ENCODE data around the gene FAM241B. TPM values are rescaled to one million over a fixed set of nuclear protein-coding genes. Genes with fewer than 3 reads are reported as not detected.

Gene FAM241B
- total RNA-seq, 1 donor from 2014 or later = 0.98 TPM

DNA sequence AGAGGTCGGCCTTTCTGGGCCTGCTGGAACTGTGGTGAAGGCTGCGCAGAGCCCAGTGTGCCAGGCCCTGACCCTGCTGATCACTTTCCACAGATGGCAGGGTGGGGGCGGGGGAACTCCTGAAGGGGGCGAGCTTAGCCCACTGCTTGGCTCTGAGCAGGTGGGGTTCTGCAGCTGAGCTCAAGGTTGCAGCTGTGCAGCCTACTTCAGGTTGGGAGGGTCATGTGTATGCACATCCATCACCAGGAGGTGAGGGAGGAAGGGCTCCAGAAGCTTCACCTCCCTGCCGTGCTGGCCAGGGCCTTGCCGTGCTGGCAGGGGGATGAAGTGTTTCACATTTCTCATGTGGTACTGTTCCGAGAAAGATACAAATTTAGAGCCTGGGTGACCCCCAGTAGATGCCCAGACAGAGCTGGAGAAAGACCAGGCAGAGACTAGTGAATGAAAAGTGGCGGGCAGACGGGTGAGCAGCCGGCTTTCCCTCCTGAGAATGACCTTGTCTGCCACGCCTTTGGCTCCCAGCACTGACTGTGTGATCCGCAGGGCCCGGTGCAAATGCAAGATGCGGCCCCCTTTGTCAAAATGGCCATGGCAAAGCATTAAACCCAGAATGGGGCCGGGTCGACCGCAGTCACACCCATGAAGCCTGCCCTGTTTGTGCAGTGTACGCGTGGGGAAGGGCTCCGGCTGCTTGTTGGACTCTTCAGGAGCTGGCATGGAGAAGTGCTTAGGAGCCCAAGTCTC is 25.2 kb downstream of the FAM241B start:
- no peaks in the 10 kb centered on the region for H3K36me3 ChIP-seq
- no peaks in the 10 kb centered on the region for H3K9me3 ChIP-seq
- no peak overlapping the region for H3K27ac ChIP-seq
- no peak for DNase-seq (ENCODE audit: extremely low spot score in 2 of 2)
- intact Hi-C loops (cut with DNase I) = no loop called here
- no peak overlapping the region for H3K4me3 ChIP-seq
- TF ChIP-seq, protein P1, sequence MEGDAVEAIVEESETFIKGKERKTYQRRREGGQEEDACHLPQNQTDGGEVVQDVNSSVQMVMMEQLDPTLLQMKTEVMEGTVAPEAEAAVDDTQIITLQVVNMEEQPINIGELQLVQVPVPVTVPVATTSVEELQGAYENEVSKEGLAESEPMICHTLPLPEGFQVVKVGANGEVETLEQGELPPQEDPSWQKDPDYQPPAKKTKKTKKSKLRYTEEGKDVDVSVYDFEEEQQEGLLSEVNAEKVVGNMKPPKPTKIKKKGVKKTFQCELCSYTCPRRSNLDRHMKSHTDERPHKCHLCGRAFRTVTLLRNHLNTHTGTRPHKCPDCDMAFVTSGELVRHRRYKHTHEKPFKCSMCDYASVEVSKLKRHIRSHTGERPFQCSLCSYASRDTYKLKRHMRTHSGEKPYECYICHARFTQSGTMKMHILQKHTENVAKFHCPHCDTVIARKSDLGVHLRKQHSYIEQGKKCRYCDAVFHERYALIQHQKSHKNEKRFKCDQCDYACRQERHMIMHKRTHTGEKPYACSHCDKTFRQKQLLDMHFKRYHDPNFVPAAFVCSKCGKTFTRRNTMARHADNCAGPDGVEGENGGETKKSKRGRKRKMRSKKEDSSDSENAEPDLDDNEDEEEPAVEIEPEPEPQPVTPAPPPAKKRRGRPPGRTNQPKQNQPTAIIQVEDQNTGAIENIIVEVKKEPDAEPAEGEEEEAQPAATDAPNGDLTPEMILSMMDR (IDR thresholded peaks at IDR 0.05) = no peak
- TF ChIP-seq POLR2AphosphoS5 (IDR thresholded peaks at IDR 0.05; ENCODE audit: insufficient read depth in 1 of 2, low read depth in 1 of 2) (no peak), POLR2A (IDR thresholded peaks at IDR 0.05) (no peak)
- H3K4me1 ChIP-seq = no peaks in the 10 kb centered on the region
- H3K27me3 ChIP-seq = no peaks in the 10 kb centered on the region

DNA sequence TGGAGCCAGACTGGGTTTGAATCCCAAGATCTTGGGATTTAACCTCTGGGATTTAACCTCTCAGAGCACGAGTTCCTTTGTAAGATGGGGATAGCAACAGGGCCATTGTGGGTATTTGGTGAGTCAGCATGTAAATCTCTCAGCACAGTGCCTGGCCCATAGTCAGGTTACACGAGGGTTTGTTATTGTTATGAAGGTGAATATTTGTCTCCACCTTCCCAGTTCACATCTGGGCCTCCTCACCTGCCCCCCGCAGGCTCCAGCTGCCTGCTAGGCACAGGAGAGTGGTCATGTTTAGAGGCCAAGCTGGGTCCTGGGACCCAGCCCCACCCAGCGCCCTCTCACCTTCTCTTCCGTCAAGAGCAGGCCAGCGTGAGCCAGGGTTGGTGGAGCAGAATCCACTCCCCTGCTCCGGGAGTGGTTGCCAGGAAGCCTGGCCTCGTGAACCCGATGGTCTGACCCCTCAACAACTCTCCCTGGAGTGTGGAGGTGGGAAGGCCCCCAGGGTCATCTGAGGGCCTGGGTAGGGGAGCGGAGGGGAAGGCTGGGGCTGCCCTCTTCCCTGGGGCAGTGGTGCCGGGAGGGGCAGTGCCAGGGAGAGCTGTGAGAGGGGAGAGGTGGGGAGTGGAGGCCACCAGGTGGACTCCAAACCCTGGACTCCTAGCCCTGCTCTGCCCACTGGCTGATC is 26.0 kb downstream of the FAM241B start:
- Histone ChIP-seq H3K27me3 (no peaks in the 10 kb centered on the region), H3K4me3 (no peak overlapping the region), H3K27ac (no peak overlapping the region), H3K4me1 (no peaks in the 10 kb centered on the region), H3K9me3 (no peaks in the 10 kb centered on the region), H3K36me3 (no peaks in the 10 kb centered on the region)
- TF ChIP-seq, protein P1 (IDR thresholded peaks at IDR 0.05) = no peak
- TF ChIP-seq POLR2AphosphoS5 (IDR thresholded peaks at IDR 0.05; ENCODE audit: insufficient read depth in 1 of 2, low read depth in 1 of 2) (no peak), POLR2A (IDR thresholded peaks at IDR 0.05) (no peak)
- no peak for DNase-seq (ENCODE audit: extremely low spot score in 2 of 2)
- intact Hi-C loops (cut with DNase I) = no loop called here

- TF ChIP-seq, protein P1 (IDR thresholded peaks at IDR 0.05) = no peak
- no peak for TF ChIP-seq POLR2A (IDR thresholded peaks at IDR 0.05)
These were observed 26.8 kb downstream of the FAM241B start for GRCh38 chr10:69656742-69657269.

DNA sequence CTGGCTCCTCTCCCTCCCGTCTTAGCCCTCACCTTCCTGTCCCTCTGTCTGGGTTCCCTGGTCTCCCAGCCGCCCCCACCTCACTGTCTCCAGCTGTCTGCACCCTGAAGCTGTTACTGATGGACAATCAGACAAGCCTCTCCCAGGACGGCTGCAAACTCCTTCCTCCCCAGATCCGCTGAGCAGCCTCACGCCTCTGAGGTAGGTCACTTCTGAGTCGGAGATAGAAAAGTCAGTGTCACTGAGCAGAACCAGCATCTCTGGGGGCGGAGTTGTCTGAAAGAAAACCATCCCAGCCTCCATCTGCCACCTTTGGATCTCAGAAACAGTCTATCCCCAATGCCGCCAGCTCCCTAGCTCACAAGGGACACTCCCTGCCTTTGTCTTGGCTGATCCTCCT is 27.4 kb downstream of the FAM241B start:
- Histone ChIP-seq H3K4me1 (no peaks in the 10 kb centered on the region), H3K9me3 (no peaks in the 10 kb centered on the region), H3K27ac (no peak overlapping the region), H3K36me3 (no peaks in the 10 kb centered on the region), H3K4me3 (no peak overlapping the region), H3K27me3 (no peaks in the 10 kb centered on the region)
- TF ChIP-seq POLR2A (IDR thresholded peaks at IDR 0.05) (no peak), POLR2AphosphoS5 (IDR thresholded peaks at IDR 0.05; ENCODE audit: insufficient read depth in 1 of 2, low read depth in 1 of 2) (no peak)
- TF ChIP-seq, protein P1 (IDR thresholded peaks at IDR 0.05) = no peak
- DNase-seq (ENCODE audit: extremely low spot score in 2 of 2) = no peak
- intact Hi-C loops (cut with DNase I) = no loop called here

More at GRCh38 chr10:69656742-69657269, 26.8 kb downstream of the FAM241B start:
- intact Hi-C loops (cut with DNase I) = no loop called here
- no peaks in the 10 kb centered on the region for H3K27me3 ChIP-seq
- H3K36me3 ChIP-seq = no peaks in the 10 kb centered on the region
- H3K4me1 ChIP-seq = no peaks in the 10 kb centered on the region
- no peak overlapping the region for H3K4me3 ChIP-seq
- no peak for DNase-seq (ENCODE audit: extremely low spot score in 2 of 2)
- no peak overlapping the region for H3K27ac ChIP-seq
- H3K9me3 ChIP-seq = no peaks in the 10 kb centered on the region

DNA sequence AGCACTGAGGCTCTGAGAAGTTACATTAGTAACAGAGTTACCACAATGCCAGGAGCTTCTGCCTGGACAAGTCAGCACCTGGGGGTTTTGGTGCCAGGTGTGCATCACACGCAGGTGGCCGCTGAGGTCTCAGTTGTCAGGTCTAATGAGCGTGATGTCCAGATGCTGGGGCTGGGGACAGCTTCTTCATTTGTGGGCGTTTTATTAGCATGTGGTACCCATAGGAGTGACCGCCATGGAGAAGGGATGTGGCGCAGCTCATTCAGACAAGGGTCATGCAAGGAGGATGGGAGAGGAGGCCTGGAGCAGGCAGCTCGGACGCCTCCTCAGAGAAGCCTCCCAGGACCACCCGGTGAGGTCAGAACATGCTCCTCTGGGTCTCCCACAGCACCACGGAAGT is 27.8 kb downstream of the FAM241B start:
- intact Hi-C loops (cut with DNase I) = no loop called here
- TF ChIP-seq, protein P1 (IDR thresholded peaks at IDR 0.05) = no peak
- TF ChIP-seq POLR2A (IDR thresholded peaks at IDR 0.05) (no peak), POLR2AphosphoS5 (IDR thresholded peaks at IDR 0.05; ENCODE audit: insufficient read depth in 1 of 2, low read depth in 1 of 2) (no peak)
- DNase-seq (ENCODE audit: extremely low spot score in 2 of 2) = no peak
- no peaks in the 10 kb centered on the region for H3K4me1 ChIP-seq
- H3K4me3 ChIP-seq = no peak overlapping the region
- H3K27ac ChIP-seq = no peak overlapping the region
- H3K36me3 ChIP-seq = no peaks in the 10 kb centered on the region
- no peaks in the 10 kb centered on the region for H3K9me3 ChIP-seq
- H3K27me3 ChIP-seq = no peaks in the 10 kb centered on the region

Data from vagina (tissue), 2 donors.